HCT116 (cell line): ENCODE measurements around the gene RAB31. TPM values are rescaled to one million over a fixed set of nuclear protein-coding genes. Genes with fewer than 3 reads are reported as not detected.

Source experiments
- ATAC-seq: fragments of 200-7000 bp; cut with Tn5 transposase; 2 replicates; pipeline ENCODE4 v1.9.1; 2020; ENCODE audit warnings: mild to moderate bottlenecking, moderate library complexity
- BruUV-seq: library from RNA; stranded (reverse); fragments of 400-500 nt; replicated peaks from 2 replicates; lab custom pipeline; 2021; lab: Mats Ljungman, UMichigan
- CTCF ChIA-PET: fragments of 300-600 bp; sonication (Branson Sonifier 250); formaldehyde crosslinking; loops from one replicate; lab custom pipeline; 2021; ENCODE audit warnings: antibody characterized with exemption; lab: Charles Lee
- POLR2A ChIA-PET: fragments of 300-600, 350-600 bp; sonication (Branson Sonifier 250); formaldehyde crosslinking; loops from one replicate; lab custom pipeline; 2021; ENCODE audit warnings: antibody characterized with exemption; lab: Charles Lee
- RAD21 ChIA-PET, 2 experiments: fragments of 300-600 bp; sonication (Branson Sonifier 250); formaldehyde crosslinking; loops; one replicate each; lab custom pipeline; 2023; ENCODE audit warnings: low total read pairs in 2 of 2; ENCODE audit not compliant: uncharacterized antibody in 2 of 2, unreplicated experiment in 2 of 2, low non-redundant PET in 1 of 2; lab: Charles Lee
- DNase-seq: peaks from one replicate; pipeline ENCODE4 v3.0.0-alpha.2; 2010; ENCODE audit warnings: low read depth, low spot score
- H2AFZ ChIP-seq: fragments of 200-600 bp; shearing (Covaris generic), sonication (generic); 2 replicates; pipeline ENCODE4 v1.6.1; 2017; ENCODE audit warnings: low read depth, mixed run types, mixed read lengths, antibody characterized with exemption, low read length; ENCODE audit not compliant: poor library complexity, severe bottlenecking
- H3K27ac ChIP-seq: 2 replicates; pipeline ENCODE4 v1.5.1; 2012; ENCODE audit warnings: low read depth, low read length
- H3K27me3 ChIP-seq: fragments of 200-600 bp; sonication (generic); 2 replicates; pipeline ENCODE4 v1.6.1; 2016; ENCODE audit warnings: mixed run types, low read length, mixed read lengths; ENCODE audit not compliant: insufficient read depth
- H3K36me3 ChIP-seq, 2 experiments: fragments of 200-500 bp in 1 of 2; fragments of 200-600 bp in 1 of 2; sonication (Bioruptor generic) in 1 of 2; sonication (generic) in 1 of 2; 2 replicates each; pipeline versions ENCODE4 v1.5.1 to v1.6.1; 2014 to 2016; ENCODE audit warnings: low read length in 2 of 2, inconsistent platforms in 1 of 2, mixed read lengths in 1 of 2, mixed run types in 1 of 2; ENCODE audit not compliant: insufficient read depth in 2 of 2, control insufficient read depth in 1 of 2
- H3K4me1 ChIP-seq, 2 experiments: fragments of 200-600 bp in 1 of 2; sonication (generic) in 1 of 2; 2 replicates each; pipeline versions ENCODE4 v1.5.1 to v1.6.1; 2012 to 2017; ENCODE audit warnings: low read length in 2 of 2, inconsistent platforms in 1 of 2, mild to moderate bottlenecking in 1 of 2, mixed read lengths in 1 of 2, mixed run types in 1 of 2, moderate library complexity in 1 of 2; ENCODE audit not compliant: insufficient read depth in 2 of 2, control insufficient read depth in 1 of 2
- H3K4me2 ChIP-seq: fragments of 200-600 bp; sonication (generic); 2 replicates; pipeline ENCODE4 v1.6.1; 2017; ENCODE audit warnings: mixed run types, low read length, mixed read lengths
- H3K4me3 ChIP-seq, 2 experiments: fragments of 200-600 bp in 1 of 2; sonication (generic) in 1 of 2; replicated peaks in 1 of 2; 2 replicates each; pipeline ENCODE4 v1.5.1; 2011 to 2016; ENCODE audit warnings: low read length in 2 of 2, control low read depth in 1 of 2, low read depth in 1 of 2, mild to moderate bottlenecking in 1 of 2, mixed read lengths in 1 of 2, mixed run types in 1 of 2
- H3K79me2 ChIP-seq: fragments of 200-600 bp; sonication (generic); 2 replicates; pipeline ENCODE4 v1.6.1; 2017; ENCODE audit warnings: mild to moderate bottlenecking, mixed run types, low read length, moderate library complexity, mixed read lengths; ENCODE audit not compliant: insufficient read depth
- H3K9ac ChIP-seq: fragments of 200-600 bp; sonication (generic); 2 replicates; pipeline ENCODE4 v1.6.1; 2016; ENCODE audit warnings: low read length, mixed read lengths
- H3K9me2 ChIP-seq: fragments of 200-600 bp; sonication (generic), shearing (Covaris generic); 2 replicates; pipeline ENCODE4 v1.6.1; 2017; ENCODE audit warnings: mixed run types, mild to moderate bottlenecking, moderate library complexity; ENCODE audit not compliant: insufficient read depth
- H3K9me3 ChIP-seq, 2 experiments: fragments of 200-500 bp in 1 of 2; fragments of 200-600 bp in 1 of 2; sonication (Bioruptor generic) in 1 of 2; sonication (generic) in 1 of 2; 2 replicates each; pipeline ENCODE4 v1.6.1; 2014 to 2017; ENCODE audit warnings: low read length in 2 of 2, mixed read lengths in 2 of 2, inconsistent platforms in 1 of 2, low read depth in 1 of 2, mild to moderate bottlenecking in 1 of 2, mixed run types in 1 of 2, moderate library complexity in 1 of 2; ENCODE audit not compliant: control insufficient read depth in 1 of 2, insufficient read depth in 1 of 2
- H4K20me1 ChIP-seq: fragments of 200-600 bp; sonication (generic), shearing (Covaris generic); 2 replicates; pipeline ENCODE4 v1.6.1; 2017; ENCODE audit warnings: mixed run types, mild to moderate bottlenecking, moderate library complexity; ENCODE audit not compliant: insufficient read depth
- CTCF ChIP-seq, 3 experiments: fragments of 200-600 bp in 1 of 3; sonication (generic) in 1 of 3; IDR thresholded peaks in 2 of 3; conservative IDR thresholded peaks in 1 of 3; 2 replicates each; pipeline ENCODE4 v1.5.1; 2012 to 2017; ENCODE audit warnings: low read depth in 2 of 3, low read length in 2 of 3, antibody characterized with exemption in 1 of 3, borderline replicate concordance in 1 of 3, control low read depth in 1 of 3, mild to moderate bottlenecking in 1 of 3, mixed read lengths in 1 of 3, mixed run types in 1 of 3, moderate library complexity in 1 of 3; ENCODE audit not compliant: insufficient read depth in 1 of 3
- EGR1 ChIP-seq: IDR thresholded peaks from 2 replicates; pipeline ENCODE4 v1.6.1; 2012; ENCODE audit warnings: low read depth
- ELF1 ChIP-seq: IDR thresholded peaks from 2 replicates; pipeline ENCODE4 v1.6.1; 2012; ENCODE audit warnings: low read depth, borderline replicate concordance
- POLR2A ChIP-seq: IDR thresholded peaks from 2 replicates; pipeline ENCODE4 v1.7.0; 2011; ENCODE audit warnings: borderline replicate concordance; ENCODE audit not compliant: insufficient read depth, insufficient read length; ENCODE audit errors: extremely low read depth
- RAD21 ChIP-seq: IDR thresholded peaks from 2 replicates; pipeline ENCODE4 v1.6.1; 2012; ENCODE audit warnings: low read depth, mild to moderate bottlenecking
- REST ChIP-seq: IDR thresholded peaks from 2 replicates; pipeline ENCODE4 v1.6.1; 2012; ENCODE audit warnings: low read depth
- SIN3A ChIP-seq: IDR thresholded peaks from 2 replicates; pipeline ENCODE4 v1.6.1; 2012; ENCODE audit warnings: low read depth
- TCF7L2 ChIP-seq: IDR thresholded peaks from 2 replicates; pipeline ENCODE4 v1.7.0; 2011; ENCODE audit warnings: borderline replicate concordance, inconsistent platforms; ENCODE audit not compliant: insufficient read depth, insufficient read length; ENCODE audit errors: extremely low read depth
- YY1 ChIP-seq: IDR thresholded peaks from 2 replicates; pipeline ENCODE4 v1.6.1; 2011; ENCODE audit warnings: low read length, low read depth, moderate library complexity, mild to moderate bottlenecking; ENCODE audit not compliant: insufficient replicate concordance; ENCODE audit errors: extremely low read depth
- ZBTB33 ChIP-seq: IDR thresholded peaks from 2 replicates; pipeline ENCODE4 v1.6.1; 2011; ENCODE audit warnings: mild to moderate bottlenecking, low read length, moderate library complexity; ENCODE audit not compliant: insufficient replicate concordance; ENCODE audit errors: extremely low read depth
- ZNF274 ChIP-seq: fragments of 200-500 bp; sonication (Bioruptor generic); IDR thresholded peaks from 2 replicates; pipeline ENCODE4 v1.6.1; 2014; ENCODE audit warnings: mild to moderate bottlenecking, low read depth, low read length, inconsistent platforms
- intact Hi-C: fragments of 100-400 bp; cut with micrococcal nuclease; formaldehyde crosslinking; loops from 2 replicates; pipeline ENCODE4 v1.10.0; 2022
- total RNA-seq: library from RNA; stranded (reverse); gene quantifications from one replicate; pipeline ENCODE4 v1.2.1, GENCODE V29; 2021; ENCODE audit not compliant: unreplicated experiment

Gene RAB31
- total RNA-seq, 1 experiment from 2014 or later, result 46.9 TPM

- no TSS peak for BruUV-seq
- no peak overlapping the region for H3K4me2 ChIP-seq
- intact Hi-C loops, result no loop called here
- H2AFZ ChIP-seq, result no peak overlapping the region
- POLR2A ChIA-PET, result no interaction called here
- ATAC-seq (no peak), DNase-seq (no peak)
- no peak overlapping the region for H3K4me3 ChIP-seq
- H3K9ac ChIP-seq, result no peak overlapping the region
- CTCF ChIA-PET, result no interaction called here
- RAD21 ChIA-PET, result no interaction called here
- H3K36me3 ChIP-seq, result no peaks in the 10 kb centered on the region
- H4K20me1 ChIP-seq, result no peaks in the 10 kb centered on the region
- peaks cover 1 to 5% of the 10 kb centered on the region in 2 experiments; a peak in 3 of 4 replicates for H3K4me1 ChIP-seq
- H3K27me3 ChIP-seq, result no peaks in the 10 kb centered on the region
- H3K9me3 ChIP-seq, result no peaks in the 10 kb centered on the region
- no peak overlapping the region for H3K27ac ChIP-seq
- no peaks in the 10 kb centered on the region for H3K9me2 ChIP-seq
- TF ChIP-seq ZNF274, result no peak
- no peak for TF ChIP-seq TCF7L2
- no peak for TF ChIP-seq ZBTB33
- TF ChIP-seq RAD21, result no peak
- TF ChIP-seq YY1, result no peak
- no peaks in the 10 kb centered on the region for H3K79me2 ChIP-seq
Measured at GRCh38 chr18:9907867-9908266, 199.8 kb downstream of the RAB31 start.

- CTCF ChIA-PET, result no interaction called here
- ATAC-seq (no peak), DNase-seq (no peak)
- Histone ChIP-seq H3K36me3 (no peaks in the 10 kb centered on the region), H3K4me1 (peaks cover 4 to 9% of the 10 kb centered on the region in 2 experiments; a peak in 3 of 4 replicates), H3K4me3 (no peak overlapping the region), H3K4me2 (no peak overlapping the region), H3K27ac (no peak overlapping the region), H3K79me2 (peaks cover 6% of the 10 kb centered on the region), H2AFZ (no peak overlapping the region), H4K20me1 (peaks cover 1% of the 10 kb centered on the region; the same call in 1 of the 2 replicates), H3K9me3 (no peaks in the 10 kb centered on the region), H3K9ac (no peak overlapping the region), H3K27me3 (no peaks in the 10 kb centered on the region), H3K9me2 (no peaks in the 10 kb centered on the region)
- POLR2A ChIA-PET, result no interaction called here
- intact Hi-C loops, result loop anchor here (10.0 kb wide), 1 partner anchor 295 kb away; the partner anchor contains the start of gene PPP4R1
- BruUV-seq, result no TSS peak
- RAD21 ChIA-PET, result no interaction called here
- no peak for TF ChIP-seq ELF1
- TF ChIP-seq RAD21, result no peak
- TF ChIP-seq EGR1, result no peak
- TF ChIP-seq REST, result no peak
- no peak for TF ChIP-seq POLR2A
- no peak for TF ChIP-seq CTCF (IDR thresholded peaks at IDR 0.05 in 2 of 3, conservative IDR thresholded peaks at IDR 0.05 in 1 of 3; ENCODE audit: borderline replicate concordance in 1 of 3, insufficient read depth in 1 of 3, low read depth in 2 of 3, low read length in 2 of 3)
- no peak for TF ChIP-seq SIN3A
- TF ChIP-seq ZNF274, result no peak
Measured at GRCh38 chr18:9910071-9910470, 202.0 kb downstream of the RAB31 start.
